Gastroesophageal sphincter (tissue), 4 donors: ENCODE data around the gene GAS2L1. TPM values are rescaled to one million over a fixed set of nuclear protein-coding genes. Genes with fewer than 3 reads are reported as not detected.

Experiments used
- ATAC-seq: fragments of 150-250 bp; one replicate; pipeline ENCODE4 v1.9.1; 2016; ENCODE audit warnings: mild to moderate bottlenecking, moderate library complexity
- H3K27ac ChIP-seq, 4 donors: fragments of 200-600 bp; sonication (generic) in 3 of 4; 1 replicate in 3 of 4; 2 replicates in 1 of 4; pipeline ENCODE4 v1.5.1; 2016 to 2019
- H3K27me3 ChIP-seq: fragments of 200-600 bp; sonication (generic); one replicate; pipeline ENCODE4 v1.5.1; 2019
- H3K36me3 ChIP-seq, 2 donors: fragments of 200-600 bp; sonication (generic); one replicate each; pipeline ENCODE4 v1.5.1; 2019; ENCODE audit warnings: control low read depth in 1 of 2
- H3K4me1 ChIP-seq, 3 donors: fragments of 200-600 bp; sonication (generic); 1 replicate in 2 of 3; 2 replicates in 1 of 3; pipeline ENCODE4 v1.5.1; 2016 to 2019; ENCODE audit warnings: control low read depth in 2 of 3
- H3K4me3 ChIP-seq, 2 donors: fragments of 200-600 bp; sonication (generic); one replicate each; pipeline ENCODE4 v1.5.1; 2019; ENCODE audit warnings: mild to moderate bottlenecking in 1 of 2, moderate library complexity in 1 of 2
- H3K9me3 ChIP-seq, 3 donors: fragments of 200-600 bp; sonication (generic); one replicate each; pipeline ENCODE4 v1.5.1; 2017 to 2019; ENCODE audit warnings: control low read depth in 2 of 3
- EP300 ChIP-seq: sonication (generic); formaldehyde crosslinking; IDR thresholded peaks from one replicate; pipeline ENCODE4 v1.6.1; 2017; ENCODE audit warnings: antibody characterized with exemption, mild to moderate bottlenecking
- POLR2A ChIP-seq, 2 donors: fragments of 450-650 bp; IDR thresholded peaks; one replicate each; pipeline ENCODE4 v1.6.1; 2017; ENCODE audit warnings: antibody characterized with exemption in 2 of 2, mild to moderate bottlenecking in 2 of 2, moderate library complexity in 1 of 2
- POLR2AphosphoS5 ChIP-seq: sonication (generic); formaldehyde crosslinking; IDR thresholded peaks from one replicate; pipeline ENCODE4 v1.6.1; 2017; ENCODE audit warnings: antibody characterized with exemption
- WGBS, 2 donors: methylation state at CpG; one replicate each; pipeline ENCODE4 v1.1.5; 2018; ENCODE audit warnings: low coverage in 1 of 2; 5-methylcytosine and 5-hydroxymethylcytosine counted together
- total RNA-seq, 4 donors: library from RNA; depleted of rRNA; stranded (reverse); fragments of >200 nt; gene quantifications; one replicate each; pipeline ENCODE4 v1.1.0, GENCODE V29; 2016
- TF ChIP-seq, protein P1 (sequence below), 4 experiments: fragments of 200-600 bp in 2 of 4; fragments of 450-650 bp in 2 of 4; sonication (generic) in 1 of 4; IDR thresholded peaks; one replicate each; pipeline ENCODE4 v1.5.1; 2017 to 2019; ENCODE audit warnings: antibody characterized with exemption in 4 of 4, mild to moderate bottlenecking in 2 of 4, moderate library complexity in 2 of 4

Gene GAS2L1
- total RNA-seq, 4 donors from 2014 or later = 17.8 to 65.5 (median 36.8) TPM

DNA sequence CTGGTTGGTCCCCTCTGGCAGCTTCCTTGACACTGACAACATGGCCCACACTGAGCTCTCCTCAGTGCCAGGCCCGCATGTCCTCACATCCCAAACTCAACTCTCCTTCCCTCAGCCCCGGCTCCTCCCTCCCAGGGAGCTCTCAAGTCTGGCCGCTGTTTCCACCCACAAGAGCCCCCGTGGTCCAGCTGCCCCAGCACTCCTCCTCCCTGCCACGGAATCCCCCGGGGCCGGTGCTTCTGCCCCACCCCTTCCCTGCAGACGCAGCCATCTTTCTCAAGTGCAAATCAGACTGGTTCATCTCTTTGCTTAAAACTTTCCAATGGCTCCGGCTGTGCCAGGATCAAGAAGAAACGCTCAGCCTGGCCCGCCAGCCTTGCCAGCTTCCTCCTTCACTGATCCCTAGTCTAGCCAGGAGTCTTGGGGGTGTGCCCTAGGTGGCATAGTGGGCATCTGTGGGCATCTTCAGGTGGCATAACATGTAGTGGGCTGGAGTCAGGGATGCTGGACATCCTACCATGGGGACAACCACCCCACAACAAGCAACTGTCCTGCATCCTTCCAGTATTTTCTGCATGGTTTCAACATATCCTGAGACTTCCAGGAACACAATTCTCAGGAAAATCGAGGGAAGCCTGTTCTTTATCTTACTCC is 31.3 kb downstream of the GAS2L1 start:
- no peak for ATAC-seq
- H3K9me3 ChIP-seq = no peaks in the 10 kb centered on the region
- WGBS, 2 donors = 72% methylated on average over 4 of the region's 12 CpGs; no CpG with 5 or more reads in 1 of the 2 donors
- H3K4me1 ChIP-seq = no peaks in the 10 kb centered on the region
- H3K4me3 ChIP-seq = no peak overlapping the region
- H3K27me3 ChIP-seq = no peaks in the 10 kb centered on the region
- TF ChIP-seq, protein P1, sequence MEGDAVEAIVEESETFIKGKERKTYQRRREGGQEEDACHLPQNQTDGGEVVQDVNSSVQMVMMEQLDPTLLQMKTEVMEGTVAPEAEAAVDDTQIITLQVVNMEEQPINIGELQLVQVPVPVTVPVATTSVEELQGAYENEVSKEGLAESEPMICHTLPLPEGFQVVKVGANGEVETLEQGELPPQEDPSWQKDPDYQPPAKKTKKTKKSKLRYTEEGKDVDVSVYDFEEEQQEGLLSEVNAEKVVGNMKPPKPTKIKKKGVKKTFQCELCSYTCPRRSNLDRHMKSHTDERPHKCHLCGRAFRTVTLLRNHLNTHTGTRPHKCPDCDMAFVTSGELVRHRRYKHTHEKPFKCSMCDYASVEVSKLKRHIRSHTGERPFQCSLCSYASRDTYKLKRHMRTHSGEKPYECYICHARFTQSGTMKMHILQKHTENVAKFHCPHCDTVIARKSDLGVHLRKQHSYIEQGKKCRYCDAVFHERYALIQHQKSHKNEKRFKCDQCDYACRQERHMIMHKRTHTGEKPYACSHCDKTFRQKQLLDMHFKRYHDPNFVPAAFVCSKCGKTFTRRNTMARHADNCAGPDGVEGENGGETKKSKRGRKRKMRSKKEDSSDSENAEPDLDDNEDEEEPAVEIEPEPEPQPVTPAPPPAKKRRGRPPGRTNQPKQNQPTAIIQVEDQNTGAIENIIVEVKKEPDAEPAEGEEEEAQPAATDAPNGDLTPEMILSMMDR (IDR thresholded peaks at IDR 0.05) = no peak
- TF ChIP-seq EP300 = no peak
- TF ChIP-seq POLR2AphosphoS5 = no peak
- no peak for TF ChIP-seq POLR2A (IDR thresholded peaks at IDR 0.05)
- no peak overlapping the region for H3K27ac ChIP-seq
- H3K36me3 ChIP-seq = peaks cover 0 to 100% of the 10 kb centered on the region in 2 donors

GRCh38 chr22:29338398-29338797 is 31.9 kb downstream of the GAS2L1 start:
- TF ChIP-seq, protein P1 (IDR thresholded peaks at IDR 0.05) = no peak
- TF ChIP-seq POLR2A (IDR thresholded peaks at IDR 0.05) (no peak), POLR2AphosphoS5 (no peak), EP300 (no peak)
- 89 to 94% methylated on average over 6 of the region's 6 CpGs for WGBS, 2 donors
- Histone ChIP-seq H3K36me3 (peaks cover 0 to 100% of the 10 kb centered on the region in 2 donors), H3K4me3 (no peak overlapping the region), H3K27ac (no peak overlapping the region), H3K27me3 (no peaks in the 10 kb centered on the region), H3K4me1 (peaks cover 0 to 6% (median 0%) of the 10 kb centered on the region in 3 donors), H3K9me3 (no peaks in the 10 kb centered on the region)
- no peak for ATAC-seq

DNA sequence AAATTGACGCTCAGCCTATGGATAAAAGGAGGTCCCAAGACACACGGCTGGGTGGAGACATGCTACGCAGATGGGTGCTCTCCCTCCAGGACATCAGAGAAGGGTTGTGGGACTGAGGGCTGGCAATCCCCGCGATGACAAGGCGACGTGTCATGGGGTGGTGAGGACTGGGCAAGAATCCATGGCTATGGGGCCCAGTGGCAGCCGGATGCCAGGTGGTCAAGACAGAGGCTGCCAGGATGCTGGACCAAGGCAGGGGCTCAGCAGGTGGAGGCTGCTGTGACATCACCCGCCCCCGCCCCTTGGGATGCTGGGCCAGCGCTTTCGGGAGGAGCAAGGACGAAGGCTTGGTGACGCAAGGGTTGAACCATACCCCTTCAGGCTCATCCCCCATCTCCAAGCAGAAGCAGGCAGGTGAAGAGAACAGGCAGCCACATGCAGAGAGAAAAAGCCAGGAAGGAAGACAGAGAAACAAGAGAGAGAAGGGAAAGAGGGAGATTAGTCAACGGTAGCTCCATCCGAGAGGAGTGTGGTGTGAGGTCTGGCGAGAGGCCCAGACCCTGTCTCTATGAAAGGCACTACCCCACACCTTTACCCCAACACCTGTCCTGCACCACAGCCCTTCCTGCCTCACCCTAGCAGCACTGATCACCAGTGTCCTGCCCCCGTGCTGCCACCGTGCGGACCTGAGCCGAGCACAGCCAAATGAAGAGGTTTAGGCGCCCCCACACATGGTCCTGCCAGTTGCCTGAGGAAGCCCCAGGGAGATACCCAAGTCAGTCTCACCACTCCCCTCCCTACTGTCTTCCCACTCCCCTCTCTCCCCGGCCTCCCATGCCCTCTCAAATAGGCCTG is 33.2 kb downstream of the GAS2L1 start:
- TF ChIP-seq POLR2A (IDR thresholded peaks at IDR 0.05) = no peak
- TF ChIP-seq EP300 = no peak
- TF ChIP-seq, protein P1 (IDR thresholded peaks at IDR 0.05) = no peak
- no peak for TF ChIP-seq POLR2AphosphoS5
- H3K27me3 ChIP-seq = no peaks in the 10 kb centered on the region
- no peak for ATAC-seq
- 87 to 100% methylated on average over 1 to 7 of the region's 23 CpGs for WGBS, 2 donors
- H3K4me1 ChIP-seq = peaks cover 0 to 18% (median 0%) of the 10 kb centered on the region in 3 donors
- no peak overlapping the region for H3K4me3 ChIP-seq
- H3K27ac ChIP-seq = no peak overlapping the region
- H3K9me3 ChIP-seq = no peaks in the 10 kb centered on the region
- H3K36me3 ChIP-seq = peaks cover 0 to 88% of the 10 kb centered on the region in 2 donors

DNA sequence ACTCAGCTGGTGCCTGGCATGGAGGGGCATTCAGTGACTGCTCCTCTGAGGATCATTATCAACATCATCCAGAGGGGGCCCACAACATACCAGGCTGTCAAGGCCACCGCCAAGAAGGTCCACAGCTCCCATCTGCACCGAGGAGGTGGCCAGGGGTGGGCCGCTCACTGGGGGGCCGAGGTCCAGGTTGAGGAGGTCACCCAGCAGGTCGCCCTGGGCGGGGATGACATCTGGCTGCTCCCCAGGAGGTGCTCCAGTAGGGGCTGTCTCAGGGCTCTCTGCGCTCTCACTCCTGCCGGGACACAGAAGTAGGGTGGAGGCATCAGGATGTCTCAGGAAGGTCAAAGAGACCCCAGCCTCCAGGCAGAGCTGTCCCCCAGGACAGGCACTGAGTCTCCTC is 34.1 kb downstream of the GAS2L1 start:
- no peak for ATAC-seq
- H3K27me3 ChIP-seq = no peaks in the 10 kb centered on the region
- H3K4me3 ChIP-seq = no peak overlapping the region
- no peak for TF ChIP-seq EP300
- TF ChIP-seq POLR2A (IDR thresholded peaks at IDR 0.05) = no peak
- TF ChIP-seq, protein P1 (IDR thresholded peaks at IDR 0.05) = no peak
- TF ChIP-seq POLR2AphosphoS5 = no peak
- H3K27ac ChIP-seq = no peak overlapping the region
- H3K4me1 ChIP-seq = peaks cover 0 to 26% (median 0%) of the 10 kb centered on the region in 3 donors
- H3K36me3 ChIP-seq = peaks cover 0 to 82% of the 10 kb centered on the region in 2 donors
- H3K9me3 ChIP-seq = no peaks in the 10 kb centered on the region
- 75% methylated on average over 5 of the region's 8 CpGs; no CpG with 5 or more reads in 1 of the 2 donors for WGBS, 2 donors
